ENCODE data around the gene ZNF502.

Gene ZNF502

DNA sequence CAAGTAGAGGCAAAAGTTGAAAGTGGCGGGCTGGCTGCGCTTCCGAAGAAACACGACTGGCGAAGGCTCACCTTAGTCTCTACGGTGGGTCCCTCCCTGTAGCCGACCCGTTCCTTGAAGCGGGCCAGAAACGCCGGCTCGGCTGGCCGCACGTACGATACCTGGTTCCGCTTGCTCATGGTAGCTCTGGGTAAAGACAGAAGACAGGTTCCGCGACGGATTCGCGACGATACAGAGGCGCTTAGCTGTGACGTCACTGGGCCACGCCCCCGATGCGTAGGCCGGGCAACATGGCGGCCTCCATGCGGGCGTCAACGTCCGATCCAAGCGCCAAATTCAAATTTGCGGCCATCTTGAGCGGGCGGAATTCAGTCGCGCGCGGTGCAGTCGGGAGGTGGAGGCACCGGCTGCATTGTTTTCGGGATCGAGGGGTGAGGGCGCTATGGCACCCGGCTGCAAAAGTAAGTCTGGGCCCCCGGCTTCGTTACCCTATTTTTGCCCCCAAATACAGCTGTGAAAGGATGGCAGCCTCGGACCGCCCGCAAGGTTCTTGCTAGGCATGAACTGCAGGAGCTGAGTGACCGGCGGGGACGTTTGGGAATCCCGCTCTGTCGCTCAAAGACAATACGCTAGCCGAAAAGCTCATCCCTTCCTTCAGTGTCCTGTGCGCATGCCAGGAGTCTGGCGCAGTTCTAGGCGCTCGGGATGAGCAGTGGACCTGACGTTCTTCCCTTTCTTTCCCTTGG, 49.1 kb downstream of the ZNF502 start, which contains the start of the genes KIAA1143 and KIF15:
TSS of gene KIAA1143 (minus strand) at position 196 of the 746 bp plus-strand sequence. CDS start at position 179, 17 bp downstream.
TSS of gene KIF15 (plus strand) at position 371 of the 746 bp plus-strand sequence. CDS start at position 443, 72 bp downstream.
- TF ChIP-seq, protein P1, sequence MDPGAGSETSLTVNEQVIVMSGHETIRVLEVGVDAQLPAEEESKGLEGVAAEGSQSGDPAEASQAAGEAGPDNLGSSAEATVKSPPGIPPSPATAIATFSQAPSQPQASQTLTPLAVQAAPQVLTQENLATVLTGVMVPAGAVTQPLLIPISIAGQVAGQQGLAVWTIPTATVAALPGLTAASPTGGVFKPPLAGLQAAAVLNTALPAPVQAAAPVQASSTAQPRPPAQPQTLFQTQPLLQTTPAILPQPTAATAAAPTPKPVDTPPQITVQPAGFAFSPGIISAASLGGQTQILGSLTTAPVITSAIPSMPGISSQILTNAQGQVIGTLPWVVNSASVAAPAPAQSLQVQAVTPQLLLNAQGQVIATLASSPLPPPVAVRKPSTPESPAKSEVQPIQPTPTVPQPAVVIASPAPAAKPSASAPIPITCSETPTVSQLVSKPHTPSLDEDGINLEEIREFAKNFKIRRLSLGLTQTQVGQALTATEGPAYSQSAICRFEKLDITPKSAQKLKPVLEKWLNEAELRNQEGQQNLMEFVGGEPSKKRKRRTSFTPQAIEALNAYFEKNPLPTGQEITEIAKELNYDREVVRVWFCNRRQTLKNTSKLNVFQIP (CRISPR knock-in tag; IDR thresholded peaks at IDR 0.05; ENCODE audit: borderline replicate concordance, low read depth): no peak
- TF ChIP-seq, protein P2, sequence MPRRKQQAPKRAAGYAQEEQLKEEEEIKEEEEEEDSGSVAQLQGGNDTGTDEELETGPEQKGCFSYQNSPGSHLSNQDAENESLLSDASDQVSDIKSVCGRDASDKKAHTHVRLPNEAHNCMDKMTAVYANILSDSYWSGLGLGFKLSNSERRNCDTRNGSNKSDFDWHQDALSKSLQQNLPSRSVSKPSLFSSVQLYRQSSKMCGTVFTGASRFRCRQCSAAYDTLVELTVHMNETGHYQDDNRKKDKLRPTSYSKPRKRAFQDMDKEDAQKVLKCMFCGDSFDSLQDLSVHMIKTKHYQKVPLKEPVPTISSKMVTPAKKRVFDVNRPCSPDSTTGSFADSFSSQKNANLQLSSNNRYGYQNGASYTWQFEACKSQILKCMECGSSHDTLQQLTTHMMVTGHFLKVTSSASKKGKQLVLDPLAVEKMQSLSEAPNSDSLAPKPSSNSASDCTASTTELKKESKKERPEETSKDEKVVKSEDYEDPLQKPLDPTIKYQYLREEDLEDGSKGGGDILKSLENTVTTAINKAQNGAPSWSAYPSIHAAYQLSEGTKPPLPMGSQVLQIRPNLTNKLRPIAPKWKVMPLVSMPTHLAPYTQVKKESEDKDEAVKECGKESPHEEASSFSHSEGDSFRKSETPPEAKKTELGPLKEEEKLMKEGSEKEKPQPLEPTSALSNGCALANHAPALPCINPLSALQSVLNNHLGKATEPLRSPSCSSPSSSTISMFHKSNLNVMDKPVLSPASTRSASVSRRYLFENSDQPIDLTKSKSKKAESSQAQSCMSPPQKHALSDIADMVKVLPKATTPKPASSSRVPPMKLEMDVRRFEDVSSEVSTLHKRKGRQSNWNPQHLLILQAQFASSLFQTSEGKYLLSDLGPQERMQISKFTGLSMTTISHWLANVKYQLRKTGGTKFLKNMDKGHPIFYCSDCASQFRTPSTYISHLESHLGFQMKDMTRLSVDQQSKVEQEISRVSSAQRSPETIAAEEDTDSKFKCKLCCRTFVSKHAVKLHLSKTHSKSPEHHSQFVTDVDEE (CRISPR knock-in tag; IDR thresholded peaks at IDR 0.05): peak; percentile 7; the same call in 1 of the 2 replicates
- TF ChIP-seq, protein P3, sequence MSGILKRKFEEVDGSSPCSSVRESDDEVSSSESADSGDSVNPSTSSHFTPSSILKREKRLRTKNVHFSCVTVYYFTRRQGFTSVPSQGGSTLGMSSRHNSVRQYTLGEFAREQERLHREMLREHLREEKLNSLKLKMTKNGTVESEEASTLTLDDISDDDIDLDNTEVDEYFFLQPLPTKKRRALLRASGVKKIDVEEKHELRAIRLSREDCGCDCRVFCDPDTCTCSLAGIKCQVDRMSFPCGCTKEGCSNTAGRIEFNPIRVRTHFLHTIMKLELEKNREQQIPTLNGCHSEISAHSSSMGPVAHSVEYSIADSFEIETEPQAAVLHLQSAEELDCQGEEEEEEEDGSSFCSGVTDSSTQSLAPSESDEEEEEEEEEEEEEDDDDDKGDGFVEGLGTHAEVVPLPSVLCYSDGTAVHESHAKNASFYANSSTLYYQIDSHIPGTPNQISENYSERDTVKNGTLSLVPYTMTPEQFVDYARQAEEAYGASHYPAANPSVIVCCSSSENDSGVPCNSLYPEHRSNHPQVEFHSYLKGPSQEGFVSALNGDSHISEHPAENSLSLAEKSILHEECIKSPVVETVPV (CRISPR knock-in tag; IDR thresholded peaks at IDR 0.05): no peak
- TF ChIP-seq, protein P4, sequence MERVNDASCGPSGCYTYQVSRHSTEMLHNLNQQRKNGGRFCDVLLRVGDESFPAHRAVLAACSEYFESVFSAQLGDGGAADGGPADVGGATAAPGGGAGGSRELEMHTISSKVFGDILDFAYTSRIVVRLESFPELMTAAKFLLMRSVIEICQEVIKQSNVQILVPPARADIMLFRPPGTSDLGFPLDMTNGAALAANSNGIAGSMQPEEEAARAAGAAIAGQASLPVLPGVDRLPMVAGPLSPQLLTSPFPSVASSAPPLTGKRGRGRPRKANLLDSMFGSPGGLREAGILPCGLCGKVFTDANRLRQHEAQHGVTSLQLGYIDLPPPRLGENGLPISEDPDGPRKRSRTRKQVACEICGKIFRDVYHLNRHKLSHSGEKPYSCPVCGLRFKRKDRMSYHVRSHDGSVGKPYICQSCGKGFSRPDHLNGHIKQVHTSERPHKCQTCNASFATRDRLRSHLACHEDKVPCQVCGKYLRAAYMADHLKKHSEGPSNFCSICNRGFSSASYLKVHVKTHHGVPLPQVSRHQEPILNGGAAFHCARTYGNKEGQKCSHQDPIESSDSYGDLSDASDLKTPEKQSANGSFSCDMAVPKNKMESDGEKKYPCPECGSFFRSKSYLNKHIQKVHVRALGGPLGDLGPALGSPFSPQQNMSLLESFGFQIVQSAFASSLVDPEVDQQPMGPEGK (CRISPR knock-in tag; IDR thresholded peaks at IDR 0.05; ENCODE audit: borderline replicate concordance): no peak
- TF ChIP-seq GLIS3 (CRISPR knock-in tag; IDR thresholded peaks at IDR 0.05) (no peak), ZNF70 (CRISPR knock-in tag; IDR thresholded peaks at IDR 0.05) (no peak)
- peak; percentile 95 for ATAC-seq

DNA sequence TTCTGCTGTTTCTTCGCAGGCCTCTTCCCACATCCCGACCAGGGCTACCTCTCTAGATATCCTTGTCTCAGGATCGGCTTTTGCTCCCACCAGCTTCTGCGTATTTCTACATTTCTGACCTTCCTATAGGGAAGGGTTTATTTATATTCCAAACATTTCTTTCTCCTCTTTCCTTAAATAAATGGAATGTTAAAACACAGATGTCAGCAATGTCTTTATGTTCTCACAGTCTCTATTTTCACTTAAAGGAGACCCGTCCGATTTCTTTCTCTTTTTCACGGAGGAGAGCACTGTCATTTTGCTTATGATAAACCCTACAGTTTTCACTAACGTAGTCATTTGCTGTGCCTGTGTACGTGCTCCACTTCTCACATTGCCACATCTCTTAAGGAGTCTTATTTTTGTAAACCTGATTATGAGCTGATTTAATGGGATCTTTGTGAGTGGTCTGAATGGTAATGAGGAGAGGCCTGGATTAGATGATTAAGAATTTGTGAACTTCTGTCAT, 49.8 kb downstream of the ZNF502 start:
- peak; percentile 77 for ATAC-seq
- TF ChIP-seq ZNF70 (CRISPR knock-in tag; IDR thresholded peaks at IDR 0.05) (no peak), ZC3H10 (CRISPR knock-in tag; IDR thresholded peaks at IDR 0.05) (no peak), ZFP3 (CRISPR knock-in tag; IDR thresholded peaks at IDR 0.05) (no peak), TOX (CRISPR knock-in tag; IDR thresholded peaks at IDR 0.05; ENCODE audit: borderline replicate concordance) (no peak), ARNTL (CRISPR knock-in tag; IDR thresholded peaks at IDR 0.05; ENCODE audit: borderline replicate concordance, low read depth) (no peak), ZNF8 (CRISPR knock-in tag; IDR thresholded peaks at IDR 0.05) (no peak), BACH2 (CRISPR knock-in tag; IDR thresholded peaks at IDR 0.05; ENCODE audit: borderline replicate concordance) (no peak), ZNF565 (CRISPR knock-in tag; conservative IDR thresholded peaks at IDR 0.05; ENCODE audit: low read depth) (no peak), ESRRG (CRISPR knock-in tag; IDR thresholded peaks at IDR 0.05) (no peak), CSDC2 (CRISPR knock-in tag; IDR thresholded peaks at IDR 0.05) (no peak), PPARA (CRISPR knock-in tag; IDR thresholded peaks at IDR 0.05; ENCODE audit: borderline replicate concordance) (no peak)
- TF ChIP-seq, protein P5, sequence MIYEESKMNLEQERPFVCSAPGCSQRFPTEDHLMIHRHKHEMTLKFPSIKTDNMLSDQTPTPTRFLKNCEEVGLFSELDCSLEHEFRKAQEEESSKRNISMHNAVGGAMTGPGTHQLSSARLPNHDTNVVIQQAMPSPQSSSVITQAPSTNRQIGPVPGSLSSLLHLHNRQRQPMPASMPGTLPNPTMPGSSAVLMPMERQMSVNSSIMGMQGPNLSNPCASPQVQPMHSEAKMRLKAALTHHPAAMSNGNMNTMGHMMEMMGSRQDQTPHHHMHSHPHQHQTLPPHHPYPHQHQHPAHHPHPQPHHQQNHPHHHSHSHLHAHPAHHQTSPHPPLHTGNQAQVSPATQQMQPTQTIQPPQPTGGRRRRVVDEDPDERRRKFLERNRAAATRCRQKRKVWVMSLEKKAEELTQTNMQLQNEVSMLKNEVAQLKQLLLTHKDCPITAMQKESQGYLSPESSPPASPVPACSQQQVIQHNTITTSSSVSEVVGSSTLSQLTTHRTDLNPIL (CRISPR knock-in tag; IDR thresholded peaks at IDR 0.05; ENCODE audit: low read depth): no peak
- TF ChIP-seq, protein P4 (CRISPR knock-in tag; IDR thresholded peaks at IDR 0.05; ENCODE audit: borderline replicate concordance): no peak

Data from SK-N-SH treated with all-trans-retinoic acid at 6 μM for 48 hours (cell line).